ENCODE results near the gene C1orf174.
A peak's percentile ranks its signal among the peaks of the same experiment; 100 is the strongest.
"Not testable (repeated sequence)": the region's sequence is repeated elsewhere in the genome, so short reads cannot be mapped to it uniquely, and the experiment has no call there.

Gene C1orf174

GRCh38 chr1:3925762-3926161 is 25.7 kb upstream of the C1orf174 start:
- no peak for DNase-seq (ENCODE audit: low read depth)

DNA sequence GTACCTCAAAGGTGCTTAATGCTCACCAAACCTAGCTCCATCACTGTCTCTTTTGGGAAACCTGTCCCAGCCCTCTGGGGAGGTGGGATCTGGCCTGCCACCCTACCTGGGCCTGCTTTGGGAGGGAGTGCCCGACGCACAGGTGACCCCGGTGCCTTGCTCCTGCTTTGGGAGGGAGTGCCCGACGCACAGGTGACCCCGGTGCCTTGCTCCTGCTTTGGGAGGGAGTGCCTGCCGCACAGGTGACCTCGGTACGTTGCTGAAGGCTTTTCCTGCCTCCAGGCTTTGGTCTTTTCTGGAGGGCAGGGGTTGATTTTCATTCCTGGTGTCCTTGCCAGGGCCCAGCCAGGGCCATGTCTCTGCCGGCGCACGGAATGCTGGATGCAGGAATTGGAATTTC is 25.2 kb upstream of the C1orf174 start:
- no peak for DNase-seq (ENCODE audit: low read depth)

DNA sequence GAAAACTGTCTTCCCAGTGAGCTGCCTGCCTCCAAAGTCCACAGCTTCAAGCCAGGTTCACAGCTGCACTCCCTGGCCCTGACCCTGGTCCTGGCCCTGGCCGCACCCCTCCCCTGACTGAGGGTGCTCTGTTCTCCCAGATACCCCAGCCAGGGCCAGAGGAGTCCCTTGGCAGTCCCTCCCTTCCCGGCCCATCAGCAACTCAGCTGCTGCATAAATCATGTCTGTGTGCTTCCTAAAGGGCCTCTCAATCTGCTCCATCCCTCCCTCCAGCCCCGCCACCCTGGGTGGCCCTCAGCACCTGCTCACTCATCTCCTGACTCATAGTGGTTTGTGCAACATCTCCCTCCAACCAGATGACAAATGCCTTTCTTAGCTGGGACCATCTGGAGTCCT is 24.8 kb upstream of the C1orf174 start:
- no peak for DNase-seq (ENCODE audit: low read depth)

GRCh38 chr1:3924186-3924824 is 24.2 kb upstream of the C1orf174 start:
- DNase-seq (ENCODE audit: low read depth), result no peak

- DNase-seq (ENCODE audit: low read depth), result no peak
Measured at GRCh38 chr1:3923378-3924185, 23.5 kb upstream of the C1orf174 start.

DNA sequence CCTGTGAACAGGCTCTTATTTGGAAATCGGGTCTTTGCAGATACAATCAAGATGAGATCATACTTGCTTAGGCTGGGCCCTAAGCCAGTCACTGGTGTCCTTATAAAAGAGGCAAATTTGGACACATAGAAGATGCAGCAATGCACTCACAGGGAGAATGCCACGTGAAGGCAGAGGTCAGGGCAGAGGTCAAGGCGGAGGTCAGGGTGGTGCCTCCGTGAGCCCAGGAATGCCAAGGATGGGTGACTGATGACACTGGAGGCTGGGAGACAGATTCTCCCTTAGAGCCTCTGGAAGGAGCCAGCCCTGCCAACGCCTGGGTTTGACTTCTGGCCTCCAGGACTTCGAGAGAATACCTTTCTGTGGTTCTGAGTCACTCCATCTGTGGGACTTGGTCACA is 22.8 kb upstream of the C1orf174 start:
- DNase-seq (ENCODE audit: low read depth), result no peak

DNA sequence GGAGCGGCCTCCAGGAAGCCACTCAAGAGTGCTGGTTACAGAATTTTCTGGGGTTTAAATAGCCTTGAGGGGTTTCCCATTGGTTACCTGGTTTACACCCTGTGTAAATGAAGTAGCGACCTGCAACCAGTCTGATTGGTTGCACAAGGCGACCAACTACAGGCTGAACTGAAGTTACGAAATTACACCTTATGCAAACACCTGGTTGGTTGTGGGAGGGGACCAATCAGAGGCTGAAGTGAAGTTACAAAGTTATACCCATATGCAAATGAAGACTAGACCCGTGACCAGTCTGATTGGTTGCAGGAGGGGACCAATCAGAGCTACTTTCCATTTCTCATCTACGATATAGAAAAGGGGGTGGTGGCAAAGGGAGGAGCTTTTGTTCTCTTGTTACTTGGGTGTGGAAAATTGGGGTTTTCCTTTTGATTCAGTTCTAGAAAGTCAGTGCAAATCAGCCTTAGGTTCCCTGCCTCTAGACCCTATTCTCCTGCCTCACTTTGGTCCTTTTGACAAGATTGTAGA is 22.2 kb upstream of the C1orf174 start:
- DNase-seq (ENCODE audit: low read depth), result no peak

- no peak for DNase-seq (ENCODE audit: low read depth)
Measured at GRCh38 chr1:3921765-3922164, 21.7 kb upstream of the C1orf174 start.

DNA sequence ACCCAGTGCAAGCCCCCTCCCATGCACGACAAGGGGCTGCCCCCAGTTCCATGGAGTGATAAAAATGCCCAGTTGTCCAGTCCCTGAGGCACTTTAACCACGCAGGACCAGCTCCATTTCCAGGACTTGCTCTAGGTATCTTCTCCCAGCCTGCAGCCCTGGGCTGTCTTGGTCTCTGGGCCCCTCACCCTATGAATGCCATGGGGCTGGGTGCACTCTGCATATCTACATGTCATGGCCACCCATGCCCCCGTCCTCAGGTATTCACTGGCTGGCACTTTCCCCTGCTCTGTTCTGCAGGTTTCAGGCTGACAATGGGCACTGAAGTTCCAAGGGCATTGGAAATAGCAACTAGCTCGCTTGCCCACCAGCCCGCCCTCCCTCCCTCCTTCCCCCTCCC is 19.6 kb upstream of the C1orf174 start:
- DNase-seq (ENCODE audit: low read depth), result no peak

DNA sequence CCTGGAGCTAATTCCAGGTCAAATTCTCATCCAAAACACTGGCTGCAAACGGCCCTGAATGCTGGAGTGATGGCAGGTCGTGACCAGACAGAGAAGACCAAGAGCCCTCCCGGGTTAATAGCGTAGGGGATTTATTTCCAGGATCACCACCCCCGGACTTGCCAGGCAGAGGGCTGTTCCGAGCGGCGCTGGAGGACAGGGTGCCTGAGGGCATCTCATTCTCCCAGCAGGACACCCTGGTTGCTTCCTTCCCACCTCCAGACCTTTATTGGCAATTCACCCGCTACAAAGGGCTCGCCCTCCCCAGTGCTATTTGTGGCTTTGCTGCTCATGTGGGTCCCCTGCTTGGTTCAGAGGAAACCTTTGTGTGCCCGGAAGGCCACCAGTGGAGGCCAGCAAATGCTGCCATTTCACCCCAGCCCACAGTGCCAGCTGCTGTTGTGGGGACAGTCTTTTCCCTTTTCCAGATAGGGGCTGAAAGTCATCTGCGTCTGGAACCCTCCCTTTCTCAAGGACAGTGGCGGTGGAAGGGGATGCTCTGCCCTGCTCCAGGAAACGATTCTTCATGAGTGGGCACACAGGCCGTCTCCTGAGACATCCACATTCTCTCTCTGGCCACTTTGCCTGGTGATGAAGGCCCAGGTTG is 19.0 kb upstream of the C1orf174 start:
- no peak for DNase-seq (ENCODE audit: low read depth)

GRCh38 chr1:3918359-3918758 is 18.3 kb upstream of the C1orf174 start:
- DNase-seq (ENCODE audit: low read depth), result not testable (repeated sequence)

- no peak for DNase-seq (ENCODE audit: low read depth)
Measured at GRCh38 chr1:3917761-3918160, 17.7 kb upstream of the C1orf174 start.

GRCh38 chr1:3915551-3916121 is 15.6 kb upstream of the C1orf174 start:
- no peak for DNase-seq (ENCODE audit: low read depth)

DNA sequence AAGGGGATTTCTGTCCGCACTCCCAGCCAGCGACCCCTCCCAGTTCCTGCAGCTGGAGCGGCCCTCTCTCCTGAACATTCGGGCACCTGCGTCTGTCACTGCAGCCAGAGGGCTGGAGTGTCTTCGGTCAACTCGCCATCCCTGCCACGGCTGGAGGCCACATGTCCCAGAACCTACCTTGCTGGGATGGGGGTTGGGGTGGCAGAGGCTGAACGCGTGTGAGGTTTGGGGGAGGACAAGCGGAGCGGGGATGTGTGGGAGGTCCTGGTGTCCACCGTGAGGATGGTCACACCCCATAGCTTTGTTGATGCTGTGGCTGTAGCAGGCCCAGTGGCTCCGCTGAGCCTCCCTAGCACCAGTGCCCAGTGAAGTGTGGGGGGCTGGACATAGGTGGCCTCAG is 14.8 kb upstream of the C1orf174 start:
- DNase-seq (ENCODE audit: low read depth), result no peak

GRCh38 chr1:3914331-3914851 is 14.3 kb upstream of the C1orf174 start:
- no peak for DNase-seq (ENCODE audit: low read depth)

DNA sequence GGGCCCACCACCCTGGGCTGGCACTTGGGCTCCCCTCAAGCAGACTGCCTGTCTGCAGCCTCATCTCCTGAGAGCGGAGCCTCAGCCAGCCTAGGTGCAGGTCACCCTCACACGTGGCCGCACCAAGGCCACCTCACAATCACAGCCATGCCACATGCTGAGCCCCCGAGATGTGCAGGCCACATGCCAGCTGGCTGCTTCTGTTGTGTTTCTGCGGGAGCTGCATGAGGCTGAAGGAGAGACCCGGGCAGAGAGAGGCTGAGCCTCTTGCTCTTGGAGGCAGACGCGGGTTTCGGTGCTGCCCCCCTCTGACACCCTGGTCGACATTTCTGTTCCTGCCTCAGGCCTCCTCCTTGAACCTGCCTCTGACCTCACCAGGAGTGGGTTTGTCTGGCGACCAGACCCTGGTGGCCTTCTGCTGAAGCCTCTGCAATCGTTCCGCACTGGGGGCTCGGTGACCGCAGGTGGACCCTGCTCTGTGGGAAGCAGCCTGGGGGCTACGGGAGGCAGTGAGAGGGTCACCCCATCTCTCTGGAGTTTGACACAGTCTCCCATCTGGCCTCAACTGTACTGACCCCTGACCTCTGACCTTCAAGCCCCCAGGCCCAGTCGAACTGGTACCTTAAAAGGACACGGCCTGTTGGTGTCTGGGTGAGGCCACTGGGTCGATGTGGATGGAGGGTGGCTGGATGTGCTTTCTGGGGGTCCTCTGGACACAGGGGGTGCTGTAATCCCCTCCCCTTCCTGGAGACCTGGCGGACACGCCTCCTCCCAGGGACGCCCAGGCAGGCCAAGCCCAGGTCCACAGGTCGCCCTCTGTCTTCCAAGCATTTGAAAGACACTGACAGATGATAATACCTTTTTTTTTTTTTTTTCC is 13.0 kb upstream of the C1orf174 start:
- DNase-seq (ENCODE audit: low read depth), result no peak

DNA sequence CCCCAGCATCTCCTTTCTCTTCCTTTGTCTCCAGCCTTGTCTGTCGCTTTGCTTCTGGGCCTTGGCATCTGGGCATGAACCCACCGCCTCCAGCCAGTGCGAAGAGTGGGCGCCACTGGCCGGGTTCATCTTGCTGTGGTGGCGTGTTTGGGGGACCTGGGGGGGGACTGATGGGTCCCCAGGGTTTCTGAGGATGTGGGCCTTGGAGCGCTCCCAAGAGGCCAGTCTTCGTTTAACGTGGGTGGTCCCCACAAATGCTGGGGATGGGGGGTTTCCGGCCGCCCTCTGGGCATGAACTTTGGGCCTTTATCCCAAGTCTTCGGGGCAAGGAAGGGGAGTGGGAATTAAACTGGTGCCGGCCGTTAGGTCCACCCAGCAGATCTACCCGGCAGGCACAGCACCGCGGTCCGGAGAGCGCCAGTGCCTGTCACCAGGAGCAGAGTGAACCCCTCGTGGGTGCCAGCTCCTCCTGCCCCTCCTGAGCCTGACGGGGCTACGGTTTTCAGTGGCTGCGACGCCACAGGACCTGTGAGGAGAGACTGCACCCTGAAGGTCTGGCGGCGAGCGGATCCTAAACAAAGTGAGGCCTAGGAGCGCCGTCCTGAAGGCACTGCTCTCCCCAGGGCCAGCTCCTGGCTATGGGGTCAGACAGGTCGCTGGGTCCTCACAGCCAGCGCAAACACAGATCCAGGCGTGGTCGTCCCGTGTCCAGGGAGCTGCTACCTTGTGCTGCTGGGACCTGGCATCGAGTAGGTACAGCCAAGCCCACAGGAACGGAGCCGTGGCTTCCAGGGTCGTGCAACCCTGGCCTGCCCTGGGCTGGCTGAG is 12.1 kb upstream of the C1orf174 start:
- no peak for DNase-seq (ENCODE audit: low read depth)

DNA sequence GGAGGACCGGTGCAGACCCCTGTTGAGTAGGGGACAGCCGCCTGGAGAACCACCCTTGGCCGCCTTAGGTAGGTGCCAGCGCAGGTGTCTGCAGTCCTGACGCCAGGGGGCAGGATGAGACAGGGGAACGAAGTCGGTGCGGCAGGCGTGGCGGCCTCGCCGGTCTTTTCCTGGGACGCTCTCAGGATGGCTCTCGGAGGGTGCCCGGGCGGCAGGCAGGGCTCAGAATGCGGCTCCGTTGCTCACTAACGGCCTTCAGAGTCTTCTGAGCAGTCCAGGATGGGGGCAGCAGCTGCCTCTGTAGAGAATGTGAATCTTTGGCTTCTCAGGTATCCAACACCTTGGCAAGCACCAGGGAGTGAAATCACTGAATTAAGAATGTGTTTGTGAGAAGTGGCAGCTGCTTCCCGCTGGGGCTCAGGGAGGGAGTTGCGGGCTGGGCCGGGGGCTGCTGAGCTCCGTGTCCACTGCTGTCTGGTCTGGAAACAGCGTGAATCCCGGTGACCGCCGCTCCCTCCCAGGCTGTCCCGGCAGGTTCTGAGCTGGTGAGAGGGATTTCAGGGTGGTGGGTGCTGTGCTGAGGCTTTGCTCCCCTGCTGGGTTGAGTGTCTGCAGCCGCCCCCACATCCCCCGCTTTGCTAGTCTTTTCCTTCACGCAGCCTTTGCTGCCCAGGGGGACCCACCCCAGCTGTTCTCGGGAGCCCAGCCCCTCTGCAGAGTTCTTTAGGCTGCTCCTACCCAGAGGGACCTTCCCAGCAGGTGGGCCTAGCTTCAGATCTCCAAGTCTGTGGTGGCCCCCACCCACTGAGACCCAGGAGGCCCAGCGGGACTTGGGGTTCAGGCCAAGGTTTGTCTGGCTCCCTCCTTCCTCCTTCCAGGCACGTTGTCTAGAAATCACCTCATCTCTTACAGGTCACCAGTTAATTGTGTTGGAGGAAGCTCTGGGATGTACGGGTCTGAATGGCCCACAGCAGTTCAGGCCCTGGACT is 11.1 kb upstream of the C1orf174 start:
- DNase-seq (ENCODE audit: low read depth), result peak; percentile 55

- no peak for DNase-seq (ENCODE audit: low read depth)
Measured at GRCh38 chr1:3910049-3910731, 10.1 kb upstream of the C1orf174 start.
